ENCODE results near the gene NR2F2. TPM values are rescaled to one million over a fixed set of nuclear protein-coding genes. Genes with fewer than 3 reads are reported as not detected.

The NR2F2 gene
- total and polyA plus RNA-seq, 2 of the 13 experiments (the other 11 are each of a cell fraction or from before 2014, with no cell fraction given): 3.5 to 4.7 TPM

- DNase-seq (ENCODE audit: low spot score) (no peak), FAIRE-seq (peak; percentile 54), ATAC-seq (no peak)
- intact Hi-C loops (cut with micrococcal nuclease; ENCODE audit: unreplicated experiment): loop anchor here (2.0 to 10.0 kb wide), 5 partner anchors 29 to 273 kb away; no protein-coding TSS in a partner anchor
- H4K20me1 ChIP-seq (ENCODE audit: insufficient read depth, low read length): no peaks in the 10 kb centered on the region
- 44% methylated on average over 17 of the region's 17 CpGs for WGBS (ENCODE audit: low lambda C conversion rate)
- H3K4me1 ChIP-seq (ENCODE audit: insufficient read depth, low read length): peaks cover 48% of the 10 kb centered on the region
- H3K27me3 ChIP-seq (ENCODE audit: control insufficient read depth in 1 of 2, insufficient read depth in 2 of 2, low read length in 2 of 2): no peaks in the 10 kb centered on the region; a peak in 1 of 5 replicates
- peaks cover 4% of the 10 kb centered on the region for H3K79me2 ChIP-seq (ENCODE audit: insufficient read depth, low read length)
- no peaks in the 10 kb centered on the region for H3K36me3 ChIP-seq (replicated peaks in 1 of 2; ENCODE audit: control insufficient read depth in 1 of 2, insufficient read depth in 2 of 2, low read length in 2 of 2)
- BruUV-seq (replicated peaks): no TSS peak
- in situ Hi-C loops (cut with HindIII; ENCODE audit: extremely low pct_ligation_motif_present, low pct_unique_long_range_greater_than_20kb): loop anchor here (5.0 to 25.0 kb wide), 4 partner anchors 63 to 1063 kb away; no protein-coding TSS in a partner anchor
- H2AFZ ChIP-seq (ENCODE audit: low read length): no peak overlapping the region
- H3K4me2 ChIP-seq (ENCODE audit: low read depth, low read length): peak overlapping the region; percentile 75
- peak overlapping the region; percentile 68 to 86 (median 82); a peak in 5 of 6 replicates for H3K4me3 ChIP-seq (replicated peaks in 1 of 3; ENCODE audit: insufficient read depth in 1 of 3, low read depth in 2 of 3, low read length in 3 of 3)
- H3K9me3 ChIP-seq (ENCODE audit: low read length): no peaks in the 10 kb centered on the region
- ChIA-PET POLR2A (interaction anchor here (2.1 kb wide), 1 partner anchor 61 kb away, joined by 13 read pairs; no protein-coding TSS in a partner anchor), CTCF (ENCODE audit: low intra/inter-chr PET ratio, low total read pairs) (no interaction called here)
- H3K9ac ChIP-seq (ENCODE audit: insufficient read depth, low read depth, low read length): peak overlapping the region; percentile 68
- H3K27ac ChIP-seq (ENCODE audit: extremely low read length, insufficient read depth, low read length): no peak overlapping the region
- TF ChIP-seq KLF6 (CRISPR knock-in tag; IDR thresholded peaks at IDR 0.05) (no peak), ZNF138 (CRISPR knock-in tag; IDR thresholded peaks at IDR 0.05; ENCODE audit: low read depth) (no peak), FOXA3 (CRISPR knock-in tag; IDR thresholded peaks at IDR 0.05) (peak; percentile 49; the same call in 1 of the 2 replicates), NCOA2 (CRISPR knock-in tag; IDR thresholded peaks at IDR 0.05) (0 out of 2 replicates have a peak, but pooled peaks have one; percentile 24), FOXP4 (CRISPR knock-in tag; IDR thresholded peaks at IDR 0.05) (peak; percentile 29; the same call in 1 of the 2 replicates), SP5 (CRISPR knock-in tag; IDR thresholded peaks at IDR 0.05; ENCODE audit: borderline replicate concordance, low read depth) (peak; percentile 51; the same call in 1 of the 2 replicates), NRL (CRISPR knock-in tag; IDR thresholded peaks at IDR 0.05; ENCODE audit: borderline replicate concordance) (no peak), EP300 (IDR thresholded peaks at IDR 0.05; ENCODE audit: low read depth in 2 of 2, low read length in 2 of 2) (peak in 1 of 2 experiments; percentile 51; a peak in 1 of 4 replicates), EP300 (CRISPR knock-in tag; IDR thresholded peaks at IDR 0.05; ENCODE audit: borderline replicate concordance) (no peak), TCF7 (IDR thresholded peaks at IDR 0.05; ENCODE audit: low read depth) (peak; percentile 32; the same call in 1 of the 2 replicates), SOX5 (CRISPR knock-in tag; IDR thresholded peaks at IDR 0.05; ENCODE audit: borderline replicate concordance) (0 out of 2 replicates have a peak, but pooled peaks have one; percentile 33), BCLAF1 (IDR thresholded peaks at IDR 0.05) (no peak), GZF1 (CRISPR knock-in tag; IDR thresholded peaks at IDR 0.05) (no peak), FOSL1 (CRISPR knock-in tag; IDR thresholded peaks at IDR 0.05; ENCODE audit: borderline replicate concordance) (no peak), FOXA1 (IDR thresholded peaks at IDR 0.05) (no peak), FOXA1 (CRISPR knock-in tag; IDR thresholded peaks at IDR 0.05) (peak; percentile 43; the same call in 1 of the 2 replicates), ZNF274 (CRISPR knock-in tag; IDR thresholded peaks at IDR 0.05) (no peak)
Measured at GRCh38 chr15:96325541-96326327, 4.8 kb upstream of the NR2F2 start.
